GM18858 (cell line): ENCODE data around the gene TBC1D13.
A peak's percentile ranks its signal among the peaks of the same experiment; 100 is the strongest.
"Not testable (repeated sequence)": the region's sequence is repeated elsewhere in the genome, so short reads cannot be mapped to it uniquely, and the experiment has no call there.

Source experiments
- ATAC-seq: cut with Tn5 transposase; IDR thresholded peaks from one replicate; pipeline ENCODE4 v1.9.1; 2021; ENCODE audit not compliant: unreplicated experiment

Gene TBC1D13

DNA sequence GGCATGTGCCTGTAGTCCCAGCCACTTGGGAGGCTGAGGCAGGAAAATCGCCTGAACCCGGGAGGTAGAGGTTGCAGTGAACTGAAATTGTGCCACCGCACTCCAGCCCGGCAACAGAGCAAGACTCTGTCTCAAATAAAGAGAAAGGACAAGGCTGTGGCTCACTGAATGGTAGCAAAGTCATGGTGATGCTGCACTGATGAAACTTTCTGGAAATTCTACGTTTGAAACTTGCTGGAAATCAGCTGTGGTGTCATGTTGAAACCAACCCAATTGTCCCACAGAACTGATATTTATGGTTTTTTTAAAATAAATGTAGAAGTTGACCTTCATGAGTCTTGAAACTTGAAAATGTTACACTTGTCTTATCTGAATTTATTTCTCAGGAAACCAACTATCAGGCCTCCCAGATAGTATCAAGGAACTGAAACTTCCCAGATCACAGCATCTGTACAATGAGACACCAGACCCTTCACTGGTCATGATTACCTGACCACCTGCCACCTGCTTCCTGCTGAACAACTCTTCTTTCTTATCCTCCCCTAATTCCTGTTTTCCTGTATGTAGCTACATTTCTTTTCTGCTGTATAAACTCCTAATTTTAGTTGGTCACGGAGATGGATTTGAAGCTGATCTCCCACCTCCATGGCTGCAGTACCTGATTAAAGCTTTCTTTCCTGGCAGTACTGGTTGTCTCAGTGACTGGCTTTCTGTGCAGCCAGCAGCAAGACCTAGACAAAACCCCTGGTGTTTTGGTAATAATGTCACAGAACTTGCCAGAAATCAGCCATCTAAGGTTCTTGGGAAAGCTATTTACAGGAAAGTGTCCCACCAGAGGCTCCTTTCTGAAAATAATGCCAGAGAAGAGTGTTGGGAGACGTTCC lies 5.6 kb upstream of the TBC1D13 start:
- no peak for ATAC-seq

DNA sequence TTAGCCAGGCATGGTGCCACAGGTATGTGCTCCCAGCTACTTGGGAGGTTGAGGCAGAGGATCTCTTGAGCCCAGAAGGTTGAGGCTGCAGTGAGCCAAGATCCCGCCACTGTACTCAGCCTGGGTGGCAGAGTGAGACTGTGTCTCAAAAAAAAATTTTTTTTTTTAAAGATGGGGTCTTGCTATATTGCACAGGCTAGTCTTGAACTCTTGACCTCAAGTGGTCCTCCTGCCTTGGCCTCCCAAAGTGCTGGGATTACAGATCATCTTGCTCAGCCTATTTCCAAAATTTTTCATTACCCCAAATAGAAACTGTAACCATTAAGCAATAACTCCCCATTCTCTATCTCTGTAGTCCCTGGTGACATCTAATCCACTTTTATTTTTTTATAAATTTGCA lies 4.4 kb upstream of the TBC1D13 start:
- no peak for ATAC-seq

GRCh38 chr9:128785427-128785826 lies 1.6 kb upstream of the TBC1D13 start:
- ATAC-seq: no peak

DNA sequence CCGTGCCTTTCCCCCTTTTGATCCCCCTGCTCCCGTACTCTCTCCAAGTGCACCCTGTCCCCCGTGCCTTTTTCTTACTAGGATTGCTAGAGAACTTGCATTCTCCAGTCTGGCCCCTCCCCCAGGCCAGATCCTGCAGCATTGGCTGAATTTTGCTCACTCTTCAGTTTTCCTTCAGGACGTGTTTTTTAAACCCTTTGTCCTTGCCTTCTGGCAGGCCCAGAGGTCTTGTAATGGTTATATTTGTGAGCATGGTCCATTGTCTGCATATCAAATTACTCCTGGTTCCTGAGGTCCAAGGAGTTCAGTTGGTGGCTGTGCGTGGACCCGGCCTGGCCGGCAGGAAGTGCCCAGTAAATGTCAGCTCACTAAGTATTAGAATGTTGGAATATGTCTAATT lies 606 bp downstream of the TBC1D13 start:
- ATAC-seq: no peak

DNA sequence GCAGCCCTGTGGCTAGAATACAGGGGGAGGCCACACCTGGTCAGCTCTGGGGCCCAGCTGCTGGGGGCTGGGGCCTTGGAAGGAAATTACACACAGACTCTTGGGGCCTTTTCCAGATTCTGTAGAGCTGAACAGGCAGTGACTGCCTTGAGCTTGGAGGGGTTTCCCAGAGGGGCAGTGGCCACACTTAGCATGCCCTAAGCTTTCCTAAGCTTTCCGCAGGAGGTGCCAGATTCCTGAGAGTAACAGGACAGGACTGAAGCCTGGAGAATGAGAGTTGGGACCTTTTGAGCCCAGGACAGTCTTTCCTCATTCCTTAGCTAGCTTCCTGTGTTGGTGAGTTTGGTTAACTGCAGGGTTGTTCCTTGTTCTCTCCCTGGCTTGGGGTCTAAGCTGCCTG lies 1.4 kb downstream of the TBC1D13 start:
- no peak for ATAC-seq

DNA sequence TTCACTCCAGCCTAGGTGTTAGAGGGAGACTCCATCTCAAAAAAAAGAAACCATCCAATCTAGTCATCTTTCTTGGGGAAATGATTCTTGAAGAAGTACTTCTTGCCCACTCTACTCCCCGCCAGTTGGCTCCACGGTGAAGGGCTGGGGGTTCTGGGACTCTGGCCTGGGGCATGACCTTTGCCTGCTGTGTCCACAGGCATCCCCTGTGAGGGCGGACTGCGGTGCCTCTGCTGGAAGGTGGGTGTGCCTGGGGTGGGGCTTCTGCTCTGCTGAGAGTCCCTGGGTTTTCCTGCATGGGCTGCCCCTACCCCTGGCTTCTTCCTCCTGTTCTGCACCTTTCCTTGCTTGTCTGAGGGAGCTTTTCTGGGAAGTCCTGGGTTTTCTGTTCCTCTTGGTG lies 3.5 kb downstream of the TBC1D13 start:
- ATAC-seq: no peak

DNA sequence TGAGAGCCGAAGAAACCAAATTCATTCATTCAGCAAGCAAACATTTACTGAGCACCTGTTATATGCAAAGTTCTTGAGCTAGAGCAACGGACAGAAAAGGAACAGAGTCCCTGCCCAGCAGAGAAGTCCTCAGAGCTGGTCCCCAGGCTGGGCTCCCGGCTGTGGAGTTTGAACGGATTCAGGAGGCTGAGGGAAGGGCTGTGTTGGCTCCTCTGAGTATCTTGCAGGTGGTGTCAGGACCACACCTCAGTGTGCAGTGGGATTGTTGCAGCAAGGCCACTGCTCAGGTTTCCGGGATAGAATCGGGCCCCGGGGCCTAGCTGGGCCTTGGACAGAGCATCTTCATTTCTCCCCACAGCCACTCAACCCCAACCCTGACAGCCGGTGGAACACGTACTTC lies 5.1 kb downstream of the TBC1D13 start:
- no peak for ATAC-seq

GRCh38 chr9:128792978-128793686 lies 6.1 kb downstream of the TBC1D13 start:
- ATAC-seq: no peak

DNA sequence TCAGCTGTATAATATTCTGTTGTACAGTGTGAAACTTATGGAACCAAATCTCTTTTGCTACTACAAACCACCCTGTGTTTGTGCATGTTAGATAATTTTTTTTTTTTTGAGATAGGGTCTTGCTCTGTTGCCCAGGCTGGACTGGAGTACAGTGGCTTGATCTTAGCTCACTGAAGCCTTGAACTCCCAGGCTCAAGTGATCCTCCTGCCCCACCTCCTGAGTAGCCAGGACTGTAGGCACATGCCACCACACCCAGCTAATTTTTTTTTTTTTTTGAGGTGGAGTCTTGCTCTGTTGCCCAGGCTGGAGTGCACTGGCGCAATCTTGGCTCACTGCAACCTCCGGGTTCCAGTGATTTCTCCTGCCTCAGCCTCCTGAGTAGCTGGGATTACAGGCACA lies 7.9 kb downstream of the TBC1D13 start:
- not testable (repeated sequence) for ATAC-seq

DNA sequence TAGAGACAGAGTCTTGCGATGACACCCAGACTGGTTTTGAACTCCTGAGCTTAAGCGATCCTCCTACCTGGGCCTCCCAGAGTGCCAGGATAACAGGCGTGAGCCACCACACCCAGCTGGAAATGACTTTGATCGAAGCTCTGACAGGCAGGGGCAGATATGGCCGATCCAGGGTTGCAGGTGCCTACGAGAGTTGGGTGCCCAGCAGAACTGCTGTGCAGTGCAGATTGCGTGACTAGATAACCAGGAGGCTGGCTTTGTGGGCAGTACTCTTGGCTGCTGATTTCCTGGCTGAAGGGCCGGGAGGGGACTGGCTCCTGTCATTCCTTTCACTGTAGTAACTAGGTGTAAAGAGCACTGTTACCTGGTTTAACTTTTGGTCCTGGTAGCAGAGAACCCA lies 11.8 kb downstream of the TBC1D13 start:
- no peak for ATAC-seq

DNA sequence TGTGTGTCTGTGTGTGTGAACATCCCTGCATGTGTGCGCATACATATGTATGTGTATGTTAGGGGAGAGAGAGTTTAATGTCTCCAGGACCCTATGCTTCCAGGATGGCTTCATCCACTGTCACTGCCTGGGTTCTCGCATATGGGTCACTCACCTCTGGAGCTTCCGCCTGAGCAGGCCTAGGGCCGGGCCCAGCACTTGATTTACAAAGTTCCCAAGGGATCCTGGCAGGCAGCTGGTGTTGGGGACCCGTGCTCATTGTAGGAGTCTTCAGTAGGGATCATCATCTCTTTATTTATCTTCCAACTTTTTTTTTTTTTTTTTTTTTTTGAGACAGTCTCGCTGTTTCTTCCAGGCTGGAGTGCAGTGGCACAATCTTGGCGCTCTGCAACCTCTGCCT lies 13.0 kb downstream of the TBC1D13 start:
- ATAC-seq: no peak

GRCh38 chr9:128802482-128802881 lies 15.4 kb downstream of the TBC1D13 start:
- ATAC-seq: no peak

DNA sequence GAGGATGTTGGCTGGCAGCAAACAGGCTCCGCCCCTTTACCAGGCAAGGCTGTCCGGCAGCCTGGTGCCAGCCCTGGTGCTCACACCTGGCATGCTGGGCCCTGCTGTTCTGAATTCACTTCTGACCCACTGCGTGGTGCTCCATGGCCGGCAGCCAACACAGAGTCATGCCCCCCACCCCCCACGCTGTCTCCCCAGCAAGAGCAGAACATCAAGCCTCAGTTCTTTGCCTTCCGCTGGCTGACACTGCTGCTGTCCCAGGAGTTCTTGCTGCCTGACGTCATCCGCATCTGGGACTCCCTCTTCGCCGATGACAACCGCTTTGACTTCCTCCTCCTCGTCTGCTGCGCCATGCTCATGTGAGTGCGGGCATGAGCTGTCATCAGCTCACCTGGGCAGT lies 18.6 kb downstream of the TBC1D13 start:
- no peak for ATAC-seq

- ATAC-seq: no peak
Measured at GRCh38 chr9:128807827-128808226, 20.8 kb downstream of the TBC1D13 start.

GRCh38 chr9:128808543-128808942 lies 21.5 kb downstream of the TBC1D13 start:
- ATAC-seq: no peak

DNA sequence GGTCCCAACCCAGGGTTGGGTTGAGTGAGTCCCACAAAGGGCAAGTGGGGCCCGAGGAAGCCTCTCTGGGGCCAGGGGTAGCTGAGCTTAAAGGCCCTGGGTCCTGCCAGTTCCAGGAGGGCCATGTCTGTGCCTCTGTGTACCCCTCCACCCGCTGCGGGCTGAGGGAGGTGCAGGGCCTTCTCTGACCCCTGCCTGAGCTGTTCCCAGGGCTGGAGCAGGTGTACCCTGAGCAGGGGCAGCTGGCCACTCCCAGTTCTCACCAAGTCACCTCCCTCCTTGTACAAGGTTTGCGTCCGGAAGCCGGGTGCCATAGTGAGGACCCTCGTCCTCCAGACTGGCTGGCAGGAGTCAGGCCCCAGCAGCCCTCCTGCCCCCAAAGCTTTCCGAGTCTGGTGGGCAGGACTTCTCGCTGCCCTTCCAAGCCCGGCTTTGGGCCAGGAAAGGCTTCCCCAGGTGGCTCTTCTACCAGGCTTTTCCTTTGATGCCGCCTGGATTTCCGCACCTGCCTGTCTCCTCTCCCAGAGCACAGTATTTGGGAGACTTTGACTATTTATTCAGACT lies 22.1 kb downstream of the TBC1D13 start:
- ATAC-seq: no peak

DNA sequence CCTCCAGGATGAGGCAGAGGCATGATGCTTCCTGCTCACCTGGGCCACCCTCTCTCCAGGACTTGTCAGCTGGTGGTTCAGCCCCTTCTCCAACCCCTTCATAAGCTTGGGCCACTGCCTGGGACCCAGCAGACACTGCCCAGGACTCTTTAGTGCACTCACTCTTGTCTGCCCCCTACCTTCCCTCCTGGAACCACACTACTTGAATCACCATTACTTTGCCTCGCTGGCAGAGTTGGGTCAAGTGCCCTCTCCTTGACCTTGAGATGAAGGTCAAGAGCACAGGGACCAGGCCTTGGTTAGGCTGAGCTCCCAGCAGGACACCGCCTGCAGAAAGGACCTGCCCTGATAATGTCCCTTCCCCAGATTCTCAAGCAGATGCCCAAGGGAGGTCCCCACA lies 22.8 kb downstream of the TBC1D13 start:
- no peak for ATAC-seq

GRCh38 chr9:128810873-128811272 lies 23.8 kb downstream of the TBC1D13 start:
- no peak for ATAC-seq

- ATAC-seq: peak; percentile 81
Measured at GRCh38 chr9:128818099-128818838, 31.2 kb downstream of the TBC1D13 start, which contains the start of gene ENDOG. Gene ENDOG, plus strand, starts transcription at chr9:128818500. Its CDS starts 185 bp downstream, at chr9:128818685.

- peak; percentile 20 for ATAC-seq
Measured at GRCh38 chr9:128818839-128819715, 32.0 kb downstream of the TBC1D13 start.
